ENCODE data around the gene C5AR2.
"Not testable (repeated sequence)": the region's sequence is repeated elsewhere in the genome, so short reads cannot be mapped to it uniquely, and the experiment has no call there.

The C5AR2 gene

GRCh38 chr19:47331931-47332547, at the start of gene C5AR2:
Gene C5AR2, plus strand, starts transcription at chr19:47332175. Its CDS starts 8,625 bp downstream, at chr19:47340800.
- DNase-seq: no peak
- in situ Hi-C loops (cut with MboI; ENCODE audit: low pct_unique_long_range_greater_than_20kb, low sequenced_read_pairs): no loop called here

GRCh38 chr19:47283405-47284059, 48.4 kb upstream of the C5AR2 start:
- no peak for DNase-seq
- in situ Hi-C loops (cut with MboI; ENCODE audit: low pct_unique_long_range_greater_than_20kb, low sequenced_read_pairs): no loop called here

GRCh38 chr19:47284324-47284899, 47.6 kb upstream of the C5AR2 start:
- in situ Hi-C loops (cut with MboI; ENCODE audit: low pct_unique_long_range_greater_than_20kb, low sequenced_read_pairs): no loop called here
- DNase-seq: peak; percentile 80

- peak; percentile 78 for DNase-seq
- in situ Hi-C loops (cut with MboI; ENCODE audit: low pct_unique_long_range_greater_than_20kb, low sequenced_read_pairs): loop anchor here (10.0 kb wide), 1 partner anchor 109 kb away; no protein-coding TSS in a partner anchor
Observed at GRCh38 chr19:47296036-47296435, 35.9 kb upstream of the C5AR2 start.

DNA sequence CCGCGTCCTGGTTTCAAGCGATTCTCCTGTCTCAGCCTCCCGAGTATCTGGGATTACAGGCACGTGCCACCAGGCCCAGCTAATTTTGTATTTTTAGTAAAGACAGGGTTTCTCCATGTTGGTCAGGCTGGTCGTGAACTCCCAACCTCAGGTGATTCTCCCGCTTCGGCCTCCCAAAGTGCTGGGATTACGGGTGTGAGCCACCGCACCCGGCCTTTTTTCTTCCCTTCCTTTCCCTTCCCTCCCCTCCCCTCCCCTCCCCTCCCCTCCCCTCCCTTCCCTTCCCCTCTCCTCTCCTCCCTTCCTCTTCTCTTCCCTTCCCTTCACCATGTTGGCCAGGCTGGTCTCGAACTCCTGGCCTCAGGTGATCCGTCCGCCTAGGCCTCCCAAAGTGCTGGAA, 31.1 kb upstream of the C5AR2 start:
- in situ Hi-C loops (cut with MboI; ENCODE audit: low pct_unique_long_range_greater_than_20kb, low sequenced_read_pairs); DNase-seq: not testable (repeated sequence)

- in situ Hi-C loops (cut with MboI; ENCODE audit: low pct_unique_long_range_greater_than_20kb, low sequenced_read_pairs): no loop called here
- DNase-seq: no peak
Observed at GRCh38 chr19:47302249-47302648, 29.7 kb upstream of the C5AR2 start.

DNA sequence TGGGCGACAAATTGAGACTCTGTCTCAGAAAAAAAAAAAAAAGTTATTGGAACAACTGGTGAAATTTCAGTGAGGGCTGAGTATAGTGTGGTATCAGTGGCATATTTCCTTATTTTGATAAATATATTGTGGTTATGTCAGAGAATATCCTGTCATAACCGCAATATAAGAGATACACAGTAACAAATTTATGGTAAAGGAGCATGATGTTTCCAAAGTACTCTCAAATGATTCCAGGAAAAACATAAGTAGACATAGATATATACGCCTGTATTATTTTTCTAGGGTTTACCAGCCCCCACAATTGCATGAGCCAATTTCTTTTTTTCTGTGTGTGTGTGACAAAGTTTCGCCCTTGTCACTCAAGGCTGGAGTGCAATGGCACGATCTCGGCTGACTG, 28.0 kb upstream of the C5AR2 start:
- in situ Hi-C loops (cut with MboI; ENCODE audit: low pct_unique_long_range_greater_than_20kb, low sequenced_read_pairs): no loop called here

DNA sequence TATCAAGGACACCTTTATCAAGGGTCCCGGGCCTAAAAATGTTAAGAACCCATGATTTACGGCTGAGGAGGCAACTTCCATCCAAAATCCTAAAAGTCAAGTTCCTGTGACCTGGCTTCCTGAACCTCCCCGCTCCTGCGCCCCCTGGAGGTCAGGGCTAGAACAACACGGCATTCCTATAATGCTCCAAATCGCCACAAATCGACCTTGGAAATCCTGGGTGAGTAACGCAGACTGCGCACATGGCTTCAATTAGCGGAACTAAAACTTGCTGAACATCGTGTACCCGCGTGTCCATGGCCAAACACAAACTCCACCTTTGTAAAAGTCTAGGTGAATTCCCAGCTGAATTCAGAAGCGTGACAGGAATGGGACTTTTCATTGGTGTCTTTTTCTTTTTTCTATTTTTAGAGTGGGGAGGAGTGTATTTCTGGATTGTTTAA, 26.6 kb upstream of the C5AR2 start:
- in situ Hi-C loops (cut with MboI; ENCODE audit: low pct_unique_long_range_greater_than_20kb, low sequenced_read_pairs): no loop called here
- peak; percentile 77 for DNase-seq

More for the DNA sequence above, 28.0 kb upstream of the C5AR2 start:
- DNase-seq: no peak

DNA sequence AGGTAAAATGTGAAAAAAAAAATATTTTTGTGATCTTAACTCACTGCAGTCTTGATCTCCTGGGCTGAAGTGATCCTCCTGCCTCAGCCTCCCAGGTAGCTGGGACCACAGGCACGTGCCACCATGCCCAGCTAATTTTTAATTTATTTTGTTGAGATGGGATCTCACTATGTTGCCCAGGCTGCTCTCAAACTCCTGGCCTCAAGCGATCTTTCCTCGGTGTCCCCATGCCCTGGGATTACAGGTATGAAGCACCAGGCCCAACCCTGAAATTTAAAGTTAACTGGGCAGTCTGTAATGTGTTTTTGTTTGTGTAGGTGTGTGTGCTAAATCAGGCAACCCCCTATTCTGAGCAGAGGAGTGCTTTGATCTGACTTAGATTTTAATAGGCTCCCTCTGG, 25.7 kb upstream of the C5AR2 start:
- no peak for DNase-seq
- in situ Hi-C loops (cut with MboI; ENCODE audit: low pct_unique_long_range_greater_than_20kb, low sequenced_read_pairs): no loop called here

- no peak for DNase-seq
- in situ Hi-C loops (cut with MboI; ENCODE audit: low pct_unique_long_range_greater_than_20kb, low sequenced_read_pairs): no loop called here
Observed at GRCh38 chr19:47309038-47309437, 22.9 kb upstream of the C5AR2 start.

GRCh38 chr19:47309608-47310007, 22.4 kb upstream of the C5AR2 start, which contains the start of gene C5AR1:
Gene C5AR1, plus strand, starts transcription at chr19:47309861. Its CDS starts 35 bp downstream, at chr19:47309896.
- in situ Hi-C loops (cut with MboI; ENCODE audit: low pct_unique_long_range_greater_than_20kb, low sequenced_read_pairs): no loop called here
- no peak for DNase-seq

DNA sequence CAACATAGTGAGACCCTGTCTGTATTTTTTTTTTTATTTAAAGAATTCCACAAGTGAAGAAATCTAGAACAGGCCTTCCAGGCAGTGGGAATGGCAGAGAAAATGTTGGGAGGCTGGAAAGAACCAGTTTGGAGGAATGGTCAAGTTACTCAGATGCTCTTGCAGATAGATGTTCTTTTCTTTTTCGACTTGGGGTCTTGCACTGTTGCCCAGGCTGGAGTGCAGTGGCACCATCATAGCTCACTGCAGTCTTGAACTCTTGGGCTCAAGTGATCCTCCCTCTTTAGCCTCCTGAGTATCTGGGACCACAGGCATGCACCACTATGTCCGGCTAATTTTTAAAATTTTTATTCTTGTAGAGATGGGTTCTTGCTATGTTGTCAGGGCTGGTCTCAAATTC, 21.7 kb upstream of the C5AR2 start:
- no peak for DNase-seq
- in situ Hi-C loops (cut with MboI; ENCODE audit: low pct_unique_long_range_greater_than_20kb, low sequenced_read_pairs): no loop called here

- DNase-seq: peak; percentile 48
- in situ Hi-C loops (cut with MboI; ENCODE audit: low pct_unique_long_range_greater_than_20kb, low sequenced_read_pairs): no loop called here
Observed at GRCh38 chr19:47310819-47311218, 21.2 kb upstream of the C5AR2 start.

GRCh38 chr19:47312366-47313006, 19.5 kb upstream of the C5AR2 start:
- in situ Hi-C loops (cut with MboI; ENCODE audit: low pct_unique_long_range_greater_than_20kb, low sequenced_read_pairs): no loop called here
- DNase-seq: no peak

GRCh38 chr19:47313754-47314295, 18.1 kb upstream of the C5AR2 start:
- in situ Hi-C loops (cut with MboI; ENCODE audit: low pct_unique_long_range_greater_than_20kb, low sequenced_read_pairs): no loop called here
- DNase-seq: no peak

DNA sequence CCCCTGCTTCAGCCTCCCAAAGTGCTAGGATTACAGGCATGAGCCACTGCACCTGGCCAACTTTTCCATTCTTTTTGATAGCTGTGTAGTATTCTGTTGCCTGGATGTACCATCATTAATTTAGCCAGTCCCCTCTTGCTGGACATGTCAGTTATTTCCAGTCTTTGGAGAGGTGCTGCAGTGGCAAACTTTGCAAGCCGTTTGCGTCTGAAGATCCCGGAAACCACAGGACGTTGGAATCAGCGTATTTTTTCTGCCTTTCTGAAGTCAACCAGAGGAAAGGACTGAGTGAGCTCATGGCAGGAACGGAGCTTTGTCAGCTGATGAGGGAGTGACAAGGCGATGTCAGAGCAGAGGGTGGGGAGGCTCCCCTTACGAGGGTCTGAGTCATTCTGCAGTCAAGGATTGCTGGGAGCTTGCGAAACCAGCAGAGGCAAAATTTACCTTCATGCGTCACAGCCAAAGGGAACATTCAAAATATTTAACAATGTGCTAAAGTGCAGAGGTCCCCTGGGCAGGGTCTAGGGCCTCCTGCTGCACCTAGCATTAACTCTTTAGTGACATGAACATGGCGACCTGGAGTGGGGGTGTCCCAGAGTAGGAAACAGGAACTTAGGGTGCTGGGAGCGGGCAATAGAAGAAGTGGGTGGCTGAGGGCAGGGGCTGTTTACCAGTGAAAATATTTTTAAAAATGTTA, 16.7 kb upstream of the C5AR2 start:
- in situ Hi-C loops (cut with MboI; ENCODE audit: low pct_unique_long_range_greater_than_20kb, low sequenced_read_pairs): no loop called here
- DNase-seq: peak; percentile 86

DNA sequence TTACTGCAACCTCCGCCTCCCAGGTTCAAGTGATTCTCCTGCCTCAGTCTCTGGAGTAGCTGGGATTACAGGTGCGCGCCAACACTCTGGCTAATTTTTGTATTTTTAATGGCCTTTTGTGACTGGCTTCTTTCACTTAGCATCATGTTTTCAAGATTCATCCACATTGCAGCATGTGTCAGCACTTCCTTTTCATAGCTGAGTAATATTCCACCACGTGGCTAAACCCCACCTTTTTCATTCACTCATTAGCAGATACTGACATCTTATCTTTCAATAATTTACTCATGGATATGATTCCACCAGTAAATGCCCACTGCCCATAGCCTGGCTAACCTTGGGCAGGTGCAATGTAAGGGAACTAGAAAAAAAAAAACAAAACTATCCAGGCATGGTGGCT, 15.5 kb upstream of the C5AR2 start:
- DNase-seq: no peak
- in situ Hi-C loops (cut with MboI; ENCODE audit: low pct_unique_long_range_greater_than_20kb, low sequenced_read_pairs): no loop called here

GRCh38 chr19:47319923-47320871, 11.8 kb upstream of the C5AR2 start:
- in situ Hi-C loops (cut with MboI; ENCODE audit: low pct_unique_long_range_greater_than_20kb, low sequenced_read_pairs): no loop called here

More at GRCh38 chr19:47319923-47320871, 11.8 kb upstream of the C5AR2 start:
- DNase-seq: no peak
